Measurements from ENCODE around the gene ST7.

- TF ChIP-seq GATA2 (IDR thresholded peaks at IDR 0.05; ENCODE audit: insufficient read depth, insufficient read length, low read depth, low read length): no peak
- no peak for TF ChIP-seq CTCF (IDR thresholded peaks at IDR 0.05; ENCODE audit: extremely low read depth in 1 of 2, insufficient read depth in 1 of 2, low read depth in 1 of 2, low read length in 2 of 2)
- TF ChIP-seq POLR2A (IDR thresholded peaks at IDR 0.05; ENCODE audit: low read depth, low read length): no peak
- TF ChIP-seq POLR2AphosphoS5 (IDR thresholded peaks at IDR 0.05; ENCODE audit: insufficient read depth, low read depth, low read length): no peak
Measured at GRCh38 chr7:117251687-117252086, 298.4 kb downstream of the ST7 start.

All from endothelial cell of umbilical vein (primary cell).